Liver (tissue), 9 donors: Measurements from ENCODE around the gene BFSP2. TPM values are rescaled to one million over a fixed set of nuclear protein-coding genes. Genes with fewer than 3 reads are reported as not detected.
"Not testable (repeated sequence)": the region's sequence is repeated elsewhere in the genome, so short reads cannot be mapped to it uniquely, and the experiment has no call there.

Experiments
- DNase-seq: peaks from one replicate; pipeline ENCODE4 v3.0.0-alpha.2; 2017; ENCODE audit warnings: low spot score
- H3K27ac ChIP-seq, 2 donors: one replicate each; pipeline ENCODE4 v1.7.0; 2013; ENCODE audit warnings: inconsistent platforms in 2 of 2, low read length in 2 of 2, control low read depth in 1 of 2, low read depth in 1 of 2, mild to moderate bottlenecking in 1 of 2
- H3K27me3 ChIP-seq, 4 donors: one replicate each; pipeline versions ENCODE4 v1.6.1 to v1.7.0; 2013; ENCODE audit warnings: low read length in 3 of 4, inconsistent platforms in 1 of 4, mild to moderate bottlenecking in 1 of 4, moderate library complexity in 1 of 4; ENCODE audit not compliant: control insufficient read depth in 4 of 4, insufficient read depth in 4 of 4
- H3K36me3 ChIP-seq, 4 donors: one replicate each; pipeline versions ENCODE4 v1.6.1 to v1.7.0; 2013; ENCODE audit warnings: low read length in 3 of 4, mild to moderate bottlenecking in 3 of 4, low read depth in 1 of 4, moderate library complexity in 1 of 4; ENCODE audit not compliant: control insufficient read depth in 4 of 4, insufficient read depth in 3 of 4
- H3K4me1 ChIP-seq, 4 donors: one replicate each; pipeline versions ENCODE4 v1.6.1 to v1.7.0; 2013; ENCODE audit warnings: low read length in 3 of 4, mild to moderate bottlenecking in 3 of 4, moderate library complexity in 1 of 4; ENCODE audit not compliant: control insufficient read depth in 4 of 4, insufficient read depth in 4 of 4
- H3K4me3 ChIP-seq, 3 donors: one replicate each; pipeline versions ENCODE4 v1.6.1 to v1.7.0; 2013; ENCODE audit warnings: low read length in 3 of 3, control low read depth in 1 of 3, low read depth in 1 of 3, mild to moderate bottlenecking in 1 of 3
- H3K9ac ChIP-seq, 2 donors: one replicate each; pipeline ENCODE4 v1.7.0; 2013; ENCODE audit warnings: low read length in 2 of 2, mild to moderate bottlenecking in 2 of 2, moderate library complexity in 2 of 2, control low read depth in 1 of 2, low read depth in 1 of 2
- H3K9me3 ChIP-seq, 4 donors: one replicate each; pipeline versions ENCODE4 v1.6.1 to v1.7.0; 2013; ENCODE audit warnings: low read length in 3 of 4; ENCODE audit not compliant: control insufficient read depth in 4 of 4
- EGR1 ChIP-seq, 2 donors: IDR thresholded peaks; 2 replicates each; pipeline ENCODE4 v1.6.1; 2016 to 2018; ENCODE audit warnings: antibody characterized with exemption in 2 of 2, low read depth in 2 of 2
- FOXA1 ChIP-seq: IDR thresholded peaks from 2 replicates; pipeline ENCODE4 v1.6.1; 2016; ENCODE audit warnings: antibody characterized with exemption
- FOXA2 ChIP-seq: IDR thresholded peaks from 2 replicates; pipeline ENCODE4 v1.6.1; 2016; ENCODE audit warnings: antibody characterized with exemption
- GABPA ChIP-seq, 2 donors: IDR thresholded peaks in 1 of 2; conservative IDR thresholded peaks in 1 of 2; 2 replicates each; pipeline ENCODE4 v1.6.1; 2016; ENCODE audit warnings: antibody characterized with exemption in 2 of 2, mild to moderate bottlenecking in 1 of 2, moderate library complexity in 1 of 2
- HNF4A ChIP-seq, 2 donors: conservative IDR thresholded peaks; 2 replicates each; pipeline ENCODE4 v1.6.1; 2016; ENCODE audit warnings: antibody characterized with exemption in 2 of 2, mild to moderate bottlenecking in 2 of 2
- HNF4G ChIP-seq: IDR thresholded peaks from 2 replicates; pipeline ENCODE4 v1.6.1; 2016; ENCODE audit warnings: antibody characterized with exemption
- JUND ChIP-seq, 2 donors: IDR thresholded peaks; 2 replicates each; pipeline ENCODE4 v1.6.1; 2016; ENCODE audit warnings: antibody characterized with exemption in 2 of 2
- NR2F2 ChIP-seq: IDR thresholded peaks from 2 replicates; pipeline ENCODE4 v1.6.1; 2016; ENCODE audit warnings: antibody characterized with exemption
- RAD21 ChIP-seq, 2 donors: IDR thresholded peaks; 2 replicates each; pipeline ENCODE4 v1.6.1; 2016; ENCODE audit warnings: antibody characterized with exemption in 2 of 2, mild to moderate bottlenecking in 2 of 2
- RXRA ChIP-seq, 2 donors: IDR thresholded peaks; 2 replicates each; pipeline ENCODE4 v1.6.1; 2017 to 2018; ENCODE audit warnings: antibody characterized with exemption in 2 of 2, mild to moderate bottlenecking in 1 of 2
- SP1 ChIP-seq: IDR thresholded peaks from 2 replicates; pipeline ENCODE4 v1.6.1; 2018; ENCODE audit warnings: antibody characterized with exemption, mild to moderate bottlenecking
- TAF1 ChIP-seq: conservative IDR thresholded peaks from 2 replicates; pipeline ENCODE4 v1.6.1; 2016; ENCODE audit warnings: antibody characterized with exemption, mild to moderate bottlenecking
- YY1 ChIP-seq: IDR thresholded peaks from 2 replicates; pipeline ENCODE4 v1.6.1; 2016; ENCODE audit warnings: antibody characterized with exemption, mild to moderate bottlenecking
- WGBS: extraction: QIAGEN DNeasy Blood & Tissue Kit; methylation state at CpG from one replicate; pipeline ENCODE4 v1.1.7; 2013; 5-methylcytosine and 5-hydroxymethylcytosine counted together
- polyA plus RNA-seq, 2 donors: library from polyadenylated mRNA; stranded (reverse) in 1 of 2; unstranded in 1 of 2; fragments of 200-250 nt in 1 of 2; fragments of >200 nt in 1 of 2; fragmentation: Nextera tagmentation in 1 of 2; extraction: Ambion mirVana in 1 of 2; gene quantifications; one replicate each; pipeline versions ENCODE4 v1.2.1 to v1.2.3, GENCODE V29; 2013 to 2015
- total RNA-seq, 2 donors: library from RNA; depleted of rRNA; stranded (reverse); fragments of >200 nt; gene quantifications; one replicate each; pipeline ENCODE4 v1.2.3, GENCODE V29; 2014
- TF ChIP-seq, protein P1 (sequence below): fragments of 150-350 bp; IDR thresholded peaks from 2 replicates; pipeline ENCODE4 v1.5.1; 2017; ENCODE audit warnings: improper control_type of control experiment, low read depth, low read length; ENCODE audit not compliant: missing input control
- TF ChIP-seq, protein P2 (sequence below): IDR thresholded peaks from 2 replicates; pipeline ENCODE4 v1.6.1; 2016; ENCODE audit warnings: antibody characterized with exemption
- TF ChIP-seq, protein P3 (sequence below): IDR thresholded peaks from 2 replicates; pipeline ENCODE4 v1.6.1; 2016; ENCODE audit warnings: antibody characterized with exemption
- TF ChIP-seq, protein P4 (sequence below): IDR thresholded peaks from 2 replicates; pipeline ENCODE4 v1.6.1; 2016; ENCODE audit warnings: antibody characterized with exemption, mild to moderate bottlenecking
- TF ChIP-seq, protein P5 (sequence below): IDR thresholded peaks from 2 replicates; pipeline ENCODE4 v1.6.1; 2016; ENCODE audit warnings: antibody characterized with exemption
- donor health status: healthy.
- donor health status: healthy.
- donor health status: healthy.
- donor health status: healthy.
- donor health status: healthy.

Gene BFSP2
- total and polyA plus RNA-seq, 4 donors, result 0.42 TPM; not detected in 3

DNA sequence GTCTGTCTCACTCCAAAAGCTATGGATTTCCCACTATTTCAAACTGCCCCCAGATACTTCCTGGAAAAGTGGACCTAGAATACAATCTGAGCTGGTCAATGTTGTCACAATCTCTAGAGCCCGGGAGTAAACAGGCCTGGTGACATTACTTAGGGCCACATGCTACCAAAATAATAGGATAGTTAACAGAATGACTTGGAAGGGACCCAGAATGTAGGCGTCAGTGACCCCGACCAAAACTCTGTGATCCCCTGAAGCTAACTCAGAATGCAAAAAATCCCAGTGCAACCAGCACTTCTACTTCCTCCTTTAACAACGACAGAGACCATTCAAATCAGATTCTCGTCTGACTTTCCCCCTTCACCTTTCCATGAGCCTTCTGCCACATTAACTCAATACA lies 122.1 kb downstream of the BFSP2 start:
- TF ChIP-seq RXRA (IDR thresholded peaks at IDR 0.05) (no peak), SP1 (no peak), NR2F2 (no peak), GABPA (IDR thresholded peaks at IDR 0.05 in 1 of 2, conservative IDR thresholded peaks at IDR 0.05 in 1 of 2) (no peak), HNF4G (no peak), RAD21 (IDR thresholded peaks at IDR 0.05) (no peak), FOXA1 (no peak), JUND (IDR thresholded peaks at IDR 0.05) (no peak), HNF4A (conservative IDR thresholded peaks at IDR 0.05) (no peak), TAF1 (no peak), YY1 (no peak), FOXA2 (no peak), EGR1 (IDR thresholded peaks at IDR 0.05; ENCODE audit: low read depth in 2 of 2) (no peak)
- TF ChIP-seq, protein P1, sequence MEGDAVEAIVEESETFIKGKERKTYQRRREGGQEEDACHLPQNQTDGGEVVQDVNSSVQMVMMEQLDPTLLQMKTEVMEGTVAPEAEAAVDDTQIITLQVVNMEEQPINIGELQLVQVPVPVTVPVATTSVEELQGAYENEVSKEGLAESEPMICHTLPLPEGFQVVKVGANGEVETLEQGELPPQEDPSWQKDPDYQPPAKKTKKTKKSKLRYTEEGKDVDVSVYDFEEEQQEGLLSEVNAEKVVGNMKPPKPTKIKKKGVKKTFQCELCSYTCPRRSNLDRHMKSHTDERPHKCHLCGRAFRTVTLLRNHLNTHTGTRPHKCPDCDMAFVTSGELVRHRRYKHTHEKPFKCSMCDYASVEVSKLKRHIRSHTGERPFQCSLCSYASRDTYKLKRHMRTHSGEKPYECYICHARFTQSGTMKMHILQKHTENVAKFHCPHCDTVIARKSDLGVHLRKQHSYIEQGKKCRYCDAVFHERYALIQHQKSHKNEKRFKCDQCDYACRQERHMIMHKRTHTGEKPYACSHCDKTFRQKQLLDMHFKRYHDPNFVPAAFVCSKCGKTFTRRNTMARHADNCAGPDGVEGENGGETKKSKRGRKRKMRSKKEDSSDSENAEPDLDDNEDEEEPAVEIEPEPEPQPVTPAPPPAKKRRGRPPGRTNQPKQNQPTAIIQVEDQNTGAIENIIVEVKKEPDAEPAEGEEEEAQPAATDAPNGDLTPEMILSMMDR, result no peak
- TF ChIP-seq, protein P2, sequence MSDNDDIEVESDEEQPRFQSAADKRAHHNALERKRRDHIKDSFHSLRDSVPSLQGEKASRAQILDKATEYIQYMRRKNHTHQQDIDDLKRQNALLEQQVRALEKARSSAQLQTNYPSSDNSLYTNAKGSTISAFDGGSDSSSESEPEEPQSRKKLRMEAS, result no peak
- TF ChIP-seq, protein P3, sequence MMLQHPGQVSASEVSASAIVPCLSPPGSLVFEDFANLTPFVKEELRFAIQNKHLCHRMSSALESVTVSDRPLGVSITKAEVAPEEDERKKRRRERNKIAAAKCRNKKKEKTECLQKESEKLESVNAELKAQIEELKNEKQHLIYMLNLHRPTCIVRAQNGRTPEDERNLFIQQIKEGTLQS, result no peak
- TF ChIP-seq, protein P4, sequence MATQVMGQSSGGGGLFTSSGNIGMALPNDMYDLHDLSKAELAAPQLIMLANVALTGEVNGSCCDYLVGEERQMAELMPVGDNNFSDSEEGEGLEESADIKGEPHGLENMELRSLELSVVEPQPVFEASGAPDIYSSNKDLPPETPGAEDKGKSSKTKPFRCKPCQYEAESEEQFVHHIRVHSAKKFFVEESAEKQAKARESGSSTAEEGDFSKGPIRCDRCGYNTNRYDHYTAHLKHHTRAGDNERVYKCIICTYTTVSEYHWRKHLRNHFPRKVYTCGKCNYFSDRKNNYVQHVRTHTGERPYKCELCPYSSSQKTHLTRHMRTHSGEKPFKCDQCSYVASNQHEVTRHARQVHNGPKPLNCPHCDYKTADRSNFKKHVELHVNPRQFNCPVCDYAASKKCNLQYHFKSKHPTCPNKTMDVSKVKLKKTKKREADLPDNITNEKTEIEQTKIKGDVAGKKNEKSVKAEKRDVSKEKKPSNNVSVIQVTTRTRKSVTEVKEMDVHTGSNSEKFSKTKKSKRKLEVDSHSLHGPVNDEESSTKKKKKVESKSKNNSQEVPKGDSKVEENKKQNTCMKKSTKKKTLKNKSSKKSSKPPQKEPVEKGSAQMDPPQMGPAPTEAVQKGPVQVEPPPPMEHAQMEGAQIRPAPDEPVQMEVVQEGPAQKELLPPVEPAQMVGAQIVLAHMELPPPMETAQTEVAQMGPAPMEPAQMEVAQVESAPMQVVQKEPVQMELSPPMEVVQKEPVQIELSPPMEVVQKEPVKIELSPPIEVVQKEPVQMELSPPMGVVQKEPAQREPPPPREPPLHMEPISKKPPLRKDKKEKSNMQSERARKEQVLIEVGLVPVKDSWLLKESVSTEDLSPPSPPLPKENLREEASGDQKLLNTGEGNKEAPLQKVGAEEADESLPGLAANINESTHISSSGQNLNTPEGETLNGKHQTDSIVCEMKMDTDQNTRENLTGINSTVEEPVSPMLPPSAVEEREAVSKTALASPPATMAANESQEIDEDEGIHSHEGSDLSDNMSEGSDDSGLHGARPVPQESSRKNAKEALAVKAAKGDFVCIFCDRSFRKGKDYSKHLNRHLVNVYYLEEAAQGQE, result no peak
- TF ChIP-seq, protein P5, sequence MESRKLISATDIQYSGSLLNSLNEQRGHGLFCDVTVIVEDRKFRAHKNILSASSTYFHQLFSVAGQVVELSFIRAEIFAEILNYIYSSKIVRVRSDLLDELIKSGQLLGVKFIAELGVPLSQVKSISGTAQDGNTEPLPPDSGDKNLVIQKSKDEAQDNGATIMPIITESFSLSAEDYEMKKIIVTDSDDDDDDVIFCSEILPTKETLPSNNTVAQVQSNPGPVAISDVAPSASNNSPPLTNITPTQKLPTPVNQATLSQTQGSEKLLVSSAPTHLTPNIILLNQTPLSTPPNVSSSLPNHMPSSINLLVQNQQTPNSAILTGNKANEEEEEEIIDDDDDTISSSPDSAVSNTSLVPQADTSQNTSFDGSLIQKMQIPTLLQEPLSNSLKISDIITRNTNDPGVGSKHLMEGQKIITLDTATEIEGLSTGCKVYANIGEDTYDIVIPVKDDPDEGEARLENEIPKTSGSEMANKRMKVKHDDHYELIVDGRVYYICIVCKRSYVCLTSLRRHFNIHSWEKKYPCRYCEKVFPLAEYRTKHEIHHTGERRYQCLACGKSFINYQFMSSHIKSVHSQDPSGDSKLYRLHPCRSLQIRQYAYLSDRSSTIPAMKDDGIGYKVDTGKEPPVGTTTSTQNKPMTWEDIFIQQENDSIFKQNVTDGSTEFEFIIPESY, result no peak
- H3K27ac ChIP-seq, result no peak overlapping the region

DNA sequence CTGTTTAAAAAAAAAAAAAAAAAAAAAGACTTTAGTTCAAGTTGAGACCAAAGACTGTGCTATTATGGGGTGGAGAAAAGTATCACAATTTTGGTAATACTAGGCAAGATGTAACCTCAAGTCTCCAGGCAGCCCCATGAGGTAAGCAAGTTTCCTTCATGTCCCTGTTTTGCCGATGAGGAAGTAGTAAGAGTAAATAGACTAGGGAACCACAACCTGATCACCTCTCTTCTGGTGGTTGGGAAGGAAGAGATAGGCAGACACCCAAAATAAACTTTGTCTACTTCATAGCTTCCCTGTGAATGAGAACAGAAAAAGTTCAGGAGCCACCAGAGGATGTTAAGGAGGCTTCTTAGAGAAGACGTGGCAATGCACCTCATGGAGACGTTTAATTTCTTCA lies 123.9 kb downstream of the BFSP2 start:
- not testable (repeated sequence) for H3K9ac ChIP-seq, H3K27me3 ChIP-seq, H3K36me3 ChIP-seq, H3K27ac ChIP-seq, DNase-seq, H3K4me3 ChIP-seq, H3K4me1 ChIP-seq, H3K9me3 ChIP-seq
- WGBS, result 33% methylated on average over 3 of the region's 3 CpGs
- peak; percentile 8 to 11 for TF ChIP-seq RAD21 (IDR thresholded peaks at IDR 0.05)
- TF ChIP-seq EGR1 (IDR thresholded peaks at IDR 0.05; ENCODE audit: low read depth in 2 of 2), result peak in 1 of 2 donors; percentile 15
- TF ChIP-seq JUND (IDR thresholded peaks at IDR 0.05), result peak in 1 of 2 donors; percentile 14
- TF ChIP-seq FOXA2, result peak; percentile 44
- peak in 1 of 2 donors; percentile 22 for TF ChIP-seq HNF4A (conservative IDR thresholded peaks at IDR 0.05)

More for the DNA sequence above, 122.1 kb downstream of the BFSP2 start:
- Histone ChIP-seq H3K4me3 (no peak overlapping the region), H3K36me3 (no peaks in the 10 kb centered on the region), H3K27me3 (no peaks in the 10 kb centered on the region), H3K9me3 (no peaks in the 10 kb centered on the region), H3K4me1 (peaks cover 0 to 4% (median 1%) of the 10 kb centered on the region in 4 donors), H3K9ac (no peak overlapping the region)
- 56% methylated on average over 5 of the region's 5 CpGs for WGBS
- no peak for DNase-seq
